SU-DHL-6 (cell line): ENCODE data around the gene RABGEF1.

Experiments
- H2AFZ ChIP-seq: fragments of 200-600 bp; sonication (generic); 2 replicates; pipeline ENCODE4 v1.6.1; 2014; ENCODE audit warnings: low read depth, mild to moderate bottlenecking, moderate library complexity, mixed read lengths, antibody characterized with exemption, low read length; ENCODE audit not compliant: severe bottlenecking
- H3F3A ChIP-seq: fragments of 200-600 bp; shearing (Covaris generic); 2 replicates; pipeline ENCODE4 v1.6.0; 2016; ENCODE audit warnings: antibody characterized with exemption, mild to moderate bottlenecking; ENCODE audit not compliant: insufficient read depth
- H3K27ac ChIP-seq: fragments of 200-600 bp; sonication (generic); 2 replicates; pipeline ENCODE4 v1.5.1; 2016; ENCODE audit warnings: low read depth, mild to moderate bottlenecking, low read length, moderate library complexity, mixed read lengths
- H3K27me3 ChIP-seq: fragments of 200-600 bp; sonication (generic), shearing (Covaris generic); 2 replicates; pipeline ENCODE4 v1.6.0; 2014; ENCODE audit warnings: mild to moderate bottlenecking, low read length
- H3K36me3 ChIP-seq: fragments of 200-600 bp; sonication (generic); 2 replicates; pipeline ENCODE4 v1.6.1; 2014; ENCODE audit warnings: mild to moderate bottlenecking, low read length, mixed read lengths
- H3K4me2 ChIP-seq: fragments of 300-600, 200-600 bp; shearing (Covaris generic), sonication (generic); 2 replicates; pipeline ENCODE4 v1.6.0; 2014; ENCODE audit warnings: low read length, low read depth, mild to moderate bottlenecking; ENCODE audit not compliant: poor library complexity, severe bottlenecking
- H3K4me3 ChIP-seq: fragments of 200-600 bp; sonication (generic); 2 replicates; pipeline ENCODE4 v1.5.1; 2014; ENCODE audit warnings: antibody characterized with exemption, low read length, mild to moderate bottlenecking, mixed read lengths; ENCODE audit not compliant: insufficient read depth, poor library complexity, severe bottlenecking
- H3K79me2 ChIP-seq: fragments of 200-600 bp; sonication (generic); 2 replicates; pipeline ENCODE4 v1.6.1; 2014; ENCODE audit warnings: mild to moderate bottlenecking, low read length, moderate library complexity; ENCODE audit not compliant: insufficient read depth
- H3K9ac ChIP-seq: fragments of 200-600 bp; sonication (generic); 2 replicates; pipeline ENCODE4 v1.7.0; 2014; ENCODE audit warnings: mild to moderate bottlenecking, low read length
- H3K9me2 ChIP-seq: fragments of 200-600 bp; sonication (generic); replicated peaks from 2 replicates; pipeline ENCODE4 v1.6.1; 2014; ENCODE audit warnings: low read length; ENCODE audit not compliant: insufficient read depth
- H3K9me3 ChIP-seq: fragments of 200-600 bp; sonication (generic); 2 replicates; pipeline ENCODE4 v1.6.1; 2014; ENCODE audit warnings: low read length, mixed read lengths; ENCODE audit not compliant: insufficient read depth
- H4K20me1 ChIP-seq: fragments of 200-600 bp; sonication (generic); 2 replicates; pipeline ENCODE4 v1.6.1; 2014; ENCODE audit warnings: low read depth, mild to moderate bottlenecking, antibody characterized with exemption, low read length, moderate library complexity, mixed read lengths
- EZH2phosphoT487 ChIP-seq: fragments of 200-600 bp; sonication (generic), shearing (Covaris generic); conservative IDR thresholded peaks from 2 replicates; pipeline ENCODE4 v1.6.1; 2018; ENCODE audit warnings: mild to moderate bottlenecking, antibody characterized with exemption, low read length, moderate library complexity, mixed read lengths
- TF ChIP-seq, protein P1 (sequence below): fragments of 200-600 bp; sonication (generic); IDR thresholded peaks from one replicate; pipeline ENCODE4 v1.5.1; 2017; ENCODE audit warnings: antibody characterized with exemption, mild to moderate bottlenecking, low read length, moderate library complexity; ENCODE audit not compliant: insufficient read depth, poor library complexity, severe bottlenecking

RABGEF1 gene

GRCh38 chr7:66732439-66732838, 8.1 kb upstream of the RABGEF1 start:
- Histone ChIP-seq H3K9me2 (no peaks in the 10 kb centered on the region), H3K9ac (no peak overlapping the region), H3K4me2 (no peak overlapping the region), H3K27me3 (no peaks in the 10 kb centered on the region), H4K20me1 (no peaks in the 10 kb centered on the region), H3K27ac (no peak overlapping the region), H3K4me3 (no peak overlapping the region), H2AFZ (no peak overlapping the region), H3K9me3 (no peaks in the 10 kb centered on the region), H3K36me3 (no peaks in the 10 kb centered on the region), H3K79me2 (0 out of 2 replicates have a peak, but pooled peaks cover 7% of the 10 kb centered on the region), H3F3A (peaks cover 15% of the 10 kb centered on the region)
- TF ChIP-seq, protein P1, sequence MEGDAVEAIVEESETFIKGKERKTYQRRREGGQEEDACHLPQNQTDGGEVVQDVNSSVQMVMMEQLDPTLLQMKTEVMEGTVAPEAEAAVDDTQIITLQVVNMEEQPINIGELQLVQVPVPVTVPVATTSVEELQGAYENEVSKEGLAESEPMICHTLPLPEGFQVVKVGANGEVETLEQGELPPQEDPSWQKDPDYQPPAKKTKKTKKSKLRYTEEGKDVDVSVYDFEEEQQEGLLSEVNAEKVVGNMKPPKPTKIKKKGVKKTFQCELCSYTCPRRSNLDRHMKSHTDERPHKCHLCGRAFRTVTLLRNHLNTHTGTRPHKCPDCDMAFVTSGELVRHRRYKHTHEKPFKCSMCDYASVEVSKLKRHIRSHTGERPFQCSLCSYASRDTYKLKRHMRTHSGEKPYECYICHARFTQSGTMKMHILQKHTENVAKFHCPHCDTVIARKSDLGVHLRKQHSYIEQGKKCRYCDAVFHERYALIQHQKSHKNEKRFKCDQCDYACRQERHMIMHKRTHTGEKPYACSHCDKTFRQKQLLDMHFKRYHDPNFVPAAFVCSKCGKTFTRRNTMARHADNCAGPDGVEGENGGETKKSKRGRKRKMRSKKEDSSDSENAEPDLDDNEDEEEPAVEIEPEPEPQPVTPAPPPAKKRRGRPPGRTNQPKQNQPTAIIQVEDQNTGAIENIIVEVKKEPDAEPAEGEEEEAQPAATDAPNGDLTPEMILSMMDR: no peak
- TF ChIP-seq EZH2phosphoT487: no peak

- Histone ChIP-seq H3K4me3 (no peak overlapping the region), H2AFZ (no peak overlapping the region), H3K9ac (no peak overlapping the region), H3K36me3 (no peaks in the 10 kb centered on the region), H3K79me2 (0 out of 2 replicates have a peak, but pooled peaks cover 9% of the 10 kb centered on the region), H4K20me1 (no peaks in the 10 kb centered on the region), H3K27ac (no peak overlapping the region), H3K4me2 (no peak overlapping the region), H3K27me3 (no peaks in the 10 kb centered on the region), H3K9me3 (no peaks in the 10 kb centered on the region), H3K9me2 (no peaks in the 10 kb centered on the region), H3F3A (peaks cover 30% of the 10 kb centered on the region)
- no peak for TF ChIP-seq EZH2phosphoT487
- TF ChIP-seq, protein P1: no peak
These were observed 6.5 kb upstream of the RABGEF1 start for GRCh38 chr7:66734006-66734405.

DNA sequence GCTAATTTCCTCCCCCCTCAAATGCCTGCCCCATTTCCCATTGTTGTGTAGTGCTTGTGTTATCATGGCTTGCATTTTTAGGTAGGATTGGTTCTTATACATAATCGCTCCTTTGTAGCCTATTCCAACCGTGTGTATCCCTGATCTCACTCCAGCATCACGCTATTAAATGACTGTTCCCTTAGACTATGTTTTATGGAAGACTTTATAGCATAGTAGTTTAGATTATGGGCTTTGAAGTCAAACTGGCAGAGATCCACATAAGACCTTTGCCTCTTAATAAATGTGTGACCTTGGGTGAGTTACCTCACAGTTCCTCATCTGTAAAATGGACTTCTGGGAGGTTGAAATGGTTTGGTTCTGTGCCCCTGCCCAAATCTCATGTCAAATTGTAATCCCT, 5.4 kb upstream of the RABGEF1 start:
- peaks cover 20% of the 10 kb centered on the region for H3K79me2 ChIP-seq
- H4K20me1 ChIP-seq: no peaks in the 10 kb centered on the region
- H3F3A ChIP-seq: peaks cover 35% of the 10 kb centered on the region
- H3K4me2 ChIP-seq: no peak overlapping the region
- no peaks in the 10 kb centered on the region for H3K27me3 ChIP-seq
- no peak overlapping the region for H3K9ac ChIP-seq
- TF ChIP-seq EZH2phosphoT487: no peak
- TF ChIP-seq, protein P1: no peak
- 0 out of 2 replicates have a peak overlapping the region, but pooled peaks have one; percentile 82 for H3K27ac ChIP-seq
- no peaks in the 10 kb centered on the region for H3K9me3 ChIP-seq
- no peak overlapping the region for H3K4me3 ChIP-seq
- H2AFZ ChIP-seq: no peak overlapping the region
- no peaks in the 10 kb centered on the region for H3K36me3 ChIP-seq
- H3K9me2 ChIP-seq: no peaks in the 10 kb centered on the region
